ENCODE measurements around the gene RAMACL. TPM values are rescaled to one million over a fixed set of nuclear protein-coding genes. Genes with fewer than 3 reads are reported as not detected.

The RAMACL gene
- total RNA-seq, 1 donor from 2014 or later, result 0.77 TPM

- H3K9me3 ChIP-seq (replicated peaks), result no peaks in the 10 kb centered on the region
- no peaks in the 10 kb centered on the region for H3K36me3 ChIP-seq
- intact Hi-C loops (cut with micrococcal nuclease), result no loop called here
- no peak for TF ChIP-seq CTCF (IDR thresholded peaks at IDR 0.05; ENCODE audit: borderline replicate concordance)
- peak overlapping the region; percentile 16 for H3K27ac ChIP-seq (replicated peaks)
- no peak for DNase-seq
- H3K27me3 ChIP-seq (ENCODE audit: low read depth), result no peaks in the 10 kb centered on the region
- H3K4me1 ChIP-seq, result peaks cover 68% of the 10 kb centered on the region
- H3K4me3 ChIP-seq, result no peak overlapping the region
Observed at GRCh38 chr6:166630462-166630861, 44.0 kb upstream of the RAMACL start.

- Histone ChIP-seq H3K4me1 (peaks cover 74% of the 10 kb centered on the region), H3K4me3 (no peak overlapping the region), H3K36me3 (no peaks in the 10 kb centered on the region), H3K27me3 (ENCODE audit: low read depth) (no peaks in the 10 kb centered on the region), H3K27ac (replicated peaks) (peak overlapping the region; percentile 98), H3K9me3 (replicated peaks) (no peaks in the 10 kb centered on the region)
- no peak for DNase-seq
- intact Hi-C loops (cut with micrococcal nuclease), result no loop called here
- TF ChIP-seq CTCF (IDR thresholded peaks at IDR 0.05; ENCODE audit: borderline replicate concordance), result no peak
Observed at GRCh38 chr6:166629628-166630027, 43.1 kb upstream of the RAMACL start.

GRCh38 chr6:166627875-166628801, 41.7 kb upstream of the RAMACL start:
- no peaks in the 10 kb centered on the region for H3K27me3 ChIP-seq (ENCODE audit: low read depth)
- TF ChIP-seq CTCF (IDR thresholded peaks at IDR 0.05; ENCODE audit: borderline replicate concordance), result no peak
- intact Hi-C loops (cut with micrococcal nuclease), result no loop called here
- H3K9me3 ChIP-seq (replicated peaks), result no peaks in the 10 kb centered on the region
- peak overlapping the region; percentile 98 for H3K27ac ChIP-seq (replicated peaks)
- peak overlapping the region; percentile 93 for H3K4me3 ChIP-seq
- DNase-seq, result peak; percentile 87
- H3K36me3 ChIP-seq, result no peaks in the 10 kb centered on the region
- H3K4me1 ChIP-seq, result peaks cover 78% of the 10 kb centered on the region

- DNase-seq, result peak; percentile 100
- H3K4me1 ChIP-seq, result peaks cover 80% of the 10 kb centered on the region
- H3K27me3 ChIP-seq (ENCODE audit: low read depth), result no peaks in the 10 kb centered on the region
- no peaks in the 10 kb centered on the region for H3K9me3 ChIP-seq (replicated peaks)
- intact Hi-C loops (cut with micrococcal nuclease), result no loop called here
- TF ChIP-seq CTCF (IDR thresholded peaks at IDR 0.05; ENCODE audit: borderline replicate concordance), result no peak
- peak within 1 kb of the TSS; percentile 98 for H3K27ac ChIP-seq (replicated peaks)
- peak within 1 kb of the TSS; percentile 93 for H3K4me3 ChIP-seq
- no peaks in the 10 kb centered on the region for H3K36me3 ChIP-seq
Observed at GRCh38 chr6:166627033-166627874, 40.8 kb upstream of the RAMACL start, which contains the start of gene RPS6KA2. TSS of gene RPS6KA2 (minus strand) at chr6:166627251. CDS start at chr6:166627019, 232 bp downstream.

GRCh38 chr6:166626177-166627032, 39.9 kb upstream of the RAMACL start:
- DNase-seq, result no peak
- TF ChIP-seq CTCF (IDR thresholded peaks at IDR 0.05; ENCODE audit: borderline replicate concordance), result no peak
- Histone ChIP-seq H3K9me3 (replicated peaks) (no peaks in the 10 kb centered on the region), H3K4me3 (peak overlapping the region; percentile 93), H3K4me1 (peaks cover 83% of the 10 kb centered on the region), H3K36me3 (no peaks in the 10 kb centered on the region), H3K27me3 (ENCODE audit: low read depth) (no peaks in the 10 kb centered on the region), H3K27ac (replicated peaks) (peak overlapping the region; percentile 94)
- intact Hi-C loops (cut with micrococcal nuclease), result no loop called here
